Adipocyte (in vitro differentiated cells): Measurements from ENCODE around the gene COL11A1.
A peak's percentile ranks its signal among the peaks of the same experiment; 100 is the strongest.

ENCODE experiments used
- DNase-seq: peaks from one replicate; pipeline ENCODE4 v3.0.0-alpha.2; 2015; ENCODE audit warnings: low read depth
- H3K27me3 ChIP-seq: replicated peaks from 2 replicates; pipeline ENCODE4 v1.7.0; 2013; ENCODE audit warnings: mild to moderate bottlenecking, low read length, moderate library complexity; ENCODE audit not compliant: control insufficient read depth, insufficient read depth
- H3K36me3 ChIP-seq: 2 replicates; pipeline ENCODE4 v1.7.0; 2013; ENCODE audit warnings: low read length, mild to moderate bottlenecking, moderate library complexity; ENCODE audit not compliant: control insufficient read depth, insufficient read depth, severe bottlenecking
- H3K4me1 ChIP-seq: 2 replicates; pipeline ENCODE4 v1.7.0; 2013; ENCODE audit warnings: mild to moderate bottlenecking, low read length, moderate library complexity; ENCODE audit not compliant: control insufficient read depth, insufficient read depth
- H3K4me3 ChIP-seq: 2 replicates; pipeline ENCODE4 v1.7.0; 2013; ENCODE audit warnings: mild to moderate bottlenecking, low read length, moderate library complexity
- H3K9ac ChIP-seq: 2 replicates; pipeline ENCODE4 v1.7.0; 2013; ENCODE audit warnings: mild to moderate bottlenecking, low read length, moderate library complexity
- H3K9me3 ChIP-seq: 2 replicates; pipeline ENCODE4 v1.7.0; 2013; ENCODE audit warnings: mild to moderate bottlenecking, low read length, moderate library complexity; ENCODE audit not compliant: control insufficient read depth

The COL11A1 gene

GRCh38 chr1:102897557-102897956, 210.8 kb downstream of the COL11A1 start:
- peak; percentile 88 for DNase-seq

GRCh38 chr1:102896771-102897170, 211.6 kb downstream of the COL11A1 start:
- DNase-seq, result no peak
- peaks cover 14% of the 10 kb centered on the region for H3K4me1 ChIP-seq
- no peak overlapping the region for H3K4me3 ChIP-seq
- no peaks in the 10 kb centered on the region for H3K27me3 ChIP-seq
- no peaks in the 10 kb centered on the region for H3K9me3 ChIP-seq
- no peak overlapping the region for H3K9ac ChIP-seq
- H3K36me3 ChIP-seq, result no peaks in the 10 kb centered on the region

More at GRCh38 chr1:102897557-102897956, 210.8 kb downstream of the COL11A1 start:
- no peak overlapping the region for H3K9ac ChIP-seq
- no peaks in the 10 kb centered on the region for H3K9me3 ChIP-seq
- H3K27me3 ChIP-seq, result no peaks in the 10 kb centered on the region
- peaks cover 7% of the 10 kb centered on the region for H3K4me1 ChIP-seq
- no peaks in the 10 kb centered on the region for H3K36me3 ChIP-seq
- H3K4me3 ChIP-seq, result no peak overlapping the region

- no peaks in the 10 kb centered on the region for H3K27me3 ChIP-seq
- H3K4me3 ChIP-seq, result no peak overlapping the region
- peaks cover 17% of the 10 kb centered on the region for H3K4me1 ChIP-seq
These were observed 212.0 kb downstream of the COL11A1 start for GRCh38 chr1:102896286-102896685.

GRCh38 chr1:102891868-102892625, 216.3 kb downstream of the COL11A1 start:
- H3K9me3 ChIP-seq, result no peaks in the 10 kb centered on the region
- peaks cover 16% of the 10 kb centered on the region for H3K4me1 ChIP-seq
- peak overlapping the region; percentile 28 for H3K9ac ChIP-seq
- H3K36me3 ChIP-seq, result peaks cover 7% of the 10 kb centered on the region
- DNase-seq, result peak; percentile 79
- no peaks in the 10 kb centered on the region for H3K27me3 ChIP-seq
- peak overlapping the region; percentile 21 for H3K4me3 ChIP-seq

More at GRCh38 chr1:102896286-102896685, 212.0 kb downstream of the COL11A1 start:
- no peaks in the 10 kb centered on the region for H3K36me3 ChIP-seq
- no peaks in the 10 kb centered on the region for H3K9me3 ChIP-seq
- no peak overlapping the region for H3K9ac ChIP-seq
- no peak for DNase-seq

- DNase-seq, result no peak
- Histone ChIP-seq H3K4me3 (no peak overlapping the region), H3K4me1 (peaks cover 2% of the 10 kb centered on the region), H3K27me3 (no peaks in the 10 kb centered on the region), H3K36me3 (peaks cover 11% of the 10 kb centered on the region), H3K9ac (no peak overlapping the region), H3K9me3 (no peaks in the 10 kb centered on the region)
These were observed 221.7 kb downstream of the COL11A1 start for GRCh38 chr1:102886638-102887037.

GRCh38 chr1:102884238-102884637, 224.1 kb downstream of the COL11A1 start:
- Histone ChIP-seq H3K4me3 (no peak overlapping the region), H3K4me1 (peaks cover 3% of the 10 kb centered on the region), H3K9ac (no peak overlapping the region), H3K9me3 (no peaks in the 10 kb centered on the region), H3K27me3 (no peaks in the 10 kb centered on the region), H3K36me3 (peaks cover 11% of the 10 kb centered on the region)
- DNase-seq, result no peak

- no peak overlapping the region for H3K9ac ChIP-seq
- H3K9me3 ChIP-seq, result no peaks in the 10 kb centered on the region
- H3K4me3 ChIP-seq, result no peak overlapping the region
- peaks cover 4% of the 10 kb centered on the region for H3K36me3 ChIP-seq
- peak; percentile 68 for DNase-seq
- H3K4me1 ChIP-seq, result peaks cover 3% of the 10 kb centered on the region
- no peaks in the 10 kb centered on the region for H3K27me3 ChIP-seq
These were observed 228.8 kb downstream of the COL11A1 start for GRCh38 chr1:102879439-102879993.

- DNase-seq, result no peak
- Histone ChIP-seq H3K4me1 (peaks cover 3% of the 10 kb centered on the region), H3K9me3 (no peaks in the 10 kb centered on the region), H3K36me3 (no peaks in the 10 kb centered on the region), H3K9ac (no peak overlapping the region), H3K4me3 (no peak overlapping the region), H3K27me3 (no peaks in the 10 kb centered on the region)
These were observed 232.6 kb downstream of the COL11A1 start for GRCh38 chr1:102875756-102876155.

GRCh38 chr1:102872526-102872925, 235.8 kb downstream of the COL11A1 start:
- Histone ChIP-seq H3K9ac (no peak overlapping the region), H3K36me3 (no peaks in the 10 kb centered on the region), H3K9me3 (no peaks in the 10 kb centered on the region), H3K4me3 (no peak overlapping the region), H3K4me1 (no peaks in the 10 kb centered on the region), H3K27me3 (no peaks in the 10 kb centered on the region)
- DNase-seq, result no peak

- H3K4me1 ChIP-seq, result no peaks in the 10 kb centered on the region
- no peaks in the 10 kb centered on the region for H3K9me3 ChIP-seq
- no peak overlapping the region for H3K4me3 ChIP-seq
- H3K36me3 ChIP-seq, result no peaks in the 10 kb centered on the region
- H3K9ac ChIP-seq, result no peak overlapping the region
- DNase-seq, result no peak
- H3K27me3 ChIP-seq, result no peaks in the 10 kb centered on the region
These were observed 236.2 kb downstream of the COL11A1 start for GRCh38 chr1:102872097-102872496.

- no peak for DNase-seq
- Histone ChIP-seq H3K27me3 (no peaks in the 10 kb centered on the region), H3K9me3 (no peaks in the 10 kb centered on the region), H3K4me3 (no peak overlapping the region), H3K9ac (no peak overlapping the region), H3K36me3 (no peaks in the 10 kb centered on the region), H3K4me1 (peaks cover 16% of the 10 kb centered on the region)
These were observed 244.6 kb downstream of the COL11A1 start for GRCh38 chr1:102863704-102864103.
